Neural cell (in vitro differentiated cells): Measurements from ENCODE around the gene GLT8D2. TPM values are rescaled to one million over a fixed set of nuclear protein-coding genes. Genes with fewer than 3 reads are reported as not detected.

Source experiments
- H2AFZ ChIP-seq: fragments of 200-600, 300-800 bp; sonication (generic), shearing (Covaris generic); 2 replicates; pipeline ENCODE4 v1.6.0; 2014; ENCODE audit warnings: low read depth, mild to moderate bottlenecking, antibody characterized with exemption, low read length, moderate library complexity
- H3F3A ChIP-seq: fragments of 200-600 bp; shearing (Covaris generic); 2 replicates; pipeline ENCODE4 v1.6.1; 2016; ENCODE audit warnings: mild to moderate bottlenecking, moderate library complexity, mixed read lengths, antibody characterized with exemption, low read length; ENCODE audit not compliant: insufficient read depth, poor library complexity, severe bottlenecking
- H3K27ac ChIP-seq: fragments of 200-600, 300-800 bp; sonication (generic), shearing (Covaris generic); 2 replicates; pipeline ENCODE4 v1.5.1; 2014; ENCODE audit warnings: mild to moderate bottlenecking, low read length, moderate library complexity
- H3K27me3 ChIP-seq: fragments of 300-800, 200-600 bp; sonication (generic), shearing (Covaris generic); 2 replicates; pipeline ENCODE4 v1.6.0; 2014; ENCODE audit warnings: mild to moderate bottlenecking, low read depth, low read length, moderate library complexity; ENCODE audit not compliant: insufficient read depth
- H3K36me3 ChIP-seq: fragments of 300-800, 200-600 bp; sonication (generic), shearing (Covaris generic); 2 replicates; pipeline ENCODE4 v1.5.1; 2014; ENCODE audit warnings: mild to moderate bottlenecking, antibody characterized with exemption, low read length, moderate library complexity; ENCODE audit not compliant: insufficient read depth
- H3K4me2 ChIP-seq: fragments of 300-800, 200-600 bp; sonication (generic), shearing (Covaris generic); 2 replicates; pipeline ENCODE4 v1.6.0; 2014; ENCODE audit warnings: mild to moderate bottlenecking, low read length
- H3K4me3 ChIP-seq: fragments of 300-800, 200-600 bp; sonication (generic), shearing (Covaris generic); 2 replicates; pipeline ENCODE4 v1.5.1; 2014; ENCODE audit warnings: mild to moderate bottlenecking, low read length, moderate library complexity
- H3K79me2 ChIP-seq: fragments of 200-600 bp; shearing (Covaris generic); replicated peaks from 2 replicates; pipeline ENCODE4 v1.6.0; 2014; ENCODE audit warnings: mild to moderate bottlenecking, low read length, moderate library complexity; ENCODE audit not compliant: insufficient read depth
- H3K9ac ChIP-seq: fragments of 300-800, 200-600 bp; sonication (generic), shearing (Covaris generic); 2 replicates; pipeline ENCODE4 v1.6.1; 2016; ENCODE audit warnings: mild to moderate bottlenecking, low read length, mixed read lengths
- H3K9me2 ChIP-seq: fragments of 200-600 bp; shearing (Covaris generic); 2 replicates; pipeline ENCODE4 v1.6.1; 2016; ENCODE audit warnings: mild to moderate bottlenecking, low read length, mixed read lengths; ENCODE audit not compliant: insufficient read depth
- H3K9me3 ChIP-seq: fragments of 200-600, 300-800 bp; sonication (generic), shearing (Covaris generic); 2 replicates; pipeline ENCODE4 v1.6.1; 2016; ENCODE audit warnings: mild to moderate bottlenecking, mixed run types, low read length, moderate library complexity, mixed read lengths
- H4K20me1 ChIP-seq: fragments of 200-600 bp; shearing (Covaris generic); 2 replicates; pipeline ENCODE4 v1.6.1; 2016; ENCODE audit warnings: mild to moderate bottlenecking, mixed run types; ENCODE audit not compliant: insufficient read depth
- EP300 ChIP-seq: fragments of 450-650 bp; conservative IDR thresholded peaks from 2 replicates; pipeline ENCODE4 v1.6.1; 2014; ENCODE audit warnings: antibody characterized with exemption, mild to moderate bottlenecking, moderate library complexity; ENCODE audit not compliant: poor library complexity, severe bottlenecking
- EZH2 ChIP-seq: fragments of 200-600, 300-800 bp; shearing (Covaris generic), sonication (generic); IDR thresholded peaks from 2 replicates; pipeline ENCODE4 v1.6.1; 2014; ENCODE audit warnings: antibody characterized with exemption, low read length, borderline replicate concordance, mild to moderate bottlenecking; ENCODE audit not compliant: insufficient read depth, poor library complexity, severe bottlenecking
- MXI1 ChIP-seq: fragments of 450-650 bp; conservative IDR thresholded peaks from 2 replicates; pipeline ENCODE4 v1.6.1; 2014; ENCODE audit warnings: antibody characterized with exemption, mild to moderate bottlenecking; ENCODE audit not compliant: poor library complexity, severe bottlenecking
- POLR2AphosphoS5 ChIP-seq: IDR thresholded peaks from 2 replicates; pipeline ENCODE4 v1.6.1; 2012
- RAD21 ChIP-seq: fragments of 450-650 bp; conservative IDR thresholded peaks from 2 replicates; pipeline ENCODE4 v1.6.1; 2014; ENCODE audit warnings: antibody characterized with exemption, mild to moderate bottlenecking, moderate library complexity
- SMC3 ChIP-seq: fragments of 450-650 bp; conservative IDR thresholded peaks from 2 replicates; pipeline ENCODE4 v1.6.1; 2014; ENCODE audit warnings: antibody characterized with exemption, mild to moderate bottlenecking, moderate library complexity; ENCODE audit not compliant: poor library complexity
- TAF1 ChIP-seq: IDR thresholded peaks from 2 replicates; pipeline ENCODE4 v1.6.1; 2012; ENCODE audit warnings: low read depth
- polyA plus RNA-seq: library from polyadenylated mRNA; depleted of rRNA; stranded (reverse); fragments of >200 nt; gene quantifications from 2 replicates; pipeline ENCODE4 v1.2.3, GENCODE V29; 2014
- TF ChIP-seq, protein P1 (sequence below): IDR thresholded peaks from 2 replicates; pipeline ENCODE4 v1.6.1; 2012; ENCODE audit warnings: borderline replicate concordance
- TF ChIP-seq, protein P2 (sequence below): fragments of 450-650 bp; IDR thresholded peaks from 2 replicates; pipeline ENCODE4 v1.5.1; 2014; ENCODE audit warnings: antibody characterized with exemption, mild to moderate bottlenecking, moderate library complexity; ENCODE audit not compliant: poor library complexity, severe bottlenecking

Gene GLT8D2
- polyA plus RNA-seq, 1 donor from 2014 or later = 8.3 TPM

DNA sequence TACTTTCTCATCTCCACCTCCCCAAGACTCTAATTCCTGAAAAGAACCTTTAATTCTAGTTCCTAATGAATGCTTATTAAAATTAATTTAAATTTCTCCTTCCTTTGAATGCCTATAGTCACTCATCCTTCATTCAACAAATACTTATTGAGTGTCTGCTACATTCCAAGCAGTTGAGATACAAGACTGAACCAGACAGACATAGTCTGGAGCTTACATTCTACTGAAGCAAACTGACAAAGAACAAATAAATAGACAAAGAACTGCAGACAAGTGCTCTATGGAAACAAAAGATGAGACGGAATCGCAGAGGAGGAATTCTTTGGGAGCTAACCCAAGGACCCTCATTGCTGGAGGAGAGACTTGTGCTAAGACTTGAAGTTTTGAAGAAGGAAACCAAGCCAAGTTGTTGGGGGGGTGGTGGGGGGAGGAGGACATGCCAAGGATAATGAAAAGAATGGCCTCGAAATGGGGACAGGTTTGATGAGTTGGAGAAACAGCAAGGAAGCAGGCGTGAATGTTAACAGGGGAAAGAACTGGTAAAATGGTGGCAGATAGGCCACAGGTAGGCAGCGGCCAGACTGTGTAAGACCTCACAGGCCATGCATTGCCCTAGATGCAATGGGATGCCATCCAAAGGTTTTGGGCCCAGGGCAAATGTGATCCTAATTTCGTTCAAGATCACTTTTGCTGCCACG lies 94.0 kb downstream of the GLT8D2 start:
- peaks cover 21% of the 10 kb centered on the region for H3K79me2 ChIP-seq
- H3K9me2 ChIP-seq = no peaks in the 10 kb centered on the region
- peak overlapping the region; percentile 83 for H3K4me2 ChIP-seq
- peak overlapping the region; percentile 87 for H2AFZ ChIP-seq
- peak overlapping the region; percentile 88 for H3K9ac ChIP-seq
- H3K27ac ChIP-seq = peak overlapping the region; percentile 91
- peak overlapping the region; percentile 97 for H3K4me3 ChIP-seq
- no peaks in the 10 kb centered on the region for H3K36me3 ChIP-seq
- no peaks in the 10 kb centered on the region for H3K9me3 ChIP-seq
- H3K27me3 ChIP-seq = no peaks in the 10 kb centered on the region
- no peaks in the 10 kb centered on the region for H4K20me1 ChIP-seq
- TF ChIP-seq, protein P1, sequence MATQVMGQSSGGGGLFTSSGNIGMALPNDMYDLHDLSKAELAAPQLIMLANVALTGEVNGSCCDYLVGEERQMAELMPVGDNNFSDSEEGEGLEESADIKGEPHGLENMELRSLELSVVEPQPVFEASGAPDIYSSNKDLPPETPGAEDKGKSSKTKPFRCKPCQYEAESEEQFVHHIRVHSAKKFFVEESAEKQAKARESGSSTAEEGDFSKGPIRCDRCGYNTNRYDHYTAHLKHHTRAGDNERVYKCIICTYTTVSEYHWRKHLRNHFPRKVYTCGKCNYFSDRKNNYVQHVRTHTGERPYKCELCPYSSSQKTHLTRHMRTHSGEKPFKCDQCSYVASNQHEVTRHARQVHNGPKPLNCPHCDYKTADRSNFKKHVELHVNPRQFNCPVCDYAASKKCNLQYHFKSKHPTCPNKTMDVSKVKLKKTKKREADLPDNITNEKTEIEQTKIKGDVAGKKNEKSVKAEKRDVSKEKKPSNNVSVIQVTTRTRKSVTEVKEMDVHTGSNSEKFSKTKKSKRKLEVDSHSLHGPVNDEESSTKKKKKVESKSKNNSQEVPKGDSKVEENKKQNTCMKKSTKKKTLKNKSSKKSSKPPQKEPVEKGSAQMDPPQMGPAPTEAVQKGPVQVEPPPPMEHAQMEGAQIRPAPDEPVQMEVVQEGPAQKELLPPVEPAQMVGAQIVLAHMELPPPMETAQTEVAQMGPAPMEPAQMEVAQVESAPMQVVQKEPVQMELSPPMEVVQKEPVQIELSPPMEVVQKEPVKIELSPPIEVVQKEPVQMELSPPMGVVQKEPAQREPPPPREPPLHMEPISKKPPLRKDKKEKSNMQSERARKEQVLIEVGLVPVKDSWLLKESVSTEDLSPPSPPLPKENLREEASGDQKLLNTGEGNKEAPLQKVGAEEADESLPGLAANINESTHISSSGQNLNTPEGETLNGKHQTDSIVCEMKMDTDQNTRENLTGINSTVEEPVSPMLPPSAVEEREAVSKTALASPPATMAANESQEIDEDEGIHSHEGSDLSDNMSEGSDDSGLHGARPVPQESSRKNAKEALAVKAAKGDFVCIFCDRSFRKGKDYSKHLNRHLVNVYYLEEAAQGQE = no peak
- TF ChIP-seq SMC3 = no peak
- no peak for TF ChIP-seq EP300
- TF ChIP-seq RAD21 = no peak
- TF ChIP-seq POLR2AphosphoS5 = no peak
- no peak for TF ChIP-seq TAF1
- no peak for TF ChIP-seq MXI1
- TF ChIP-seq, protein P2, sequence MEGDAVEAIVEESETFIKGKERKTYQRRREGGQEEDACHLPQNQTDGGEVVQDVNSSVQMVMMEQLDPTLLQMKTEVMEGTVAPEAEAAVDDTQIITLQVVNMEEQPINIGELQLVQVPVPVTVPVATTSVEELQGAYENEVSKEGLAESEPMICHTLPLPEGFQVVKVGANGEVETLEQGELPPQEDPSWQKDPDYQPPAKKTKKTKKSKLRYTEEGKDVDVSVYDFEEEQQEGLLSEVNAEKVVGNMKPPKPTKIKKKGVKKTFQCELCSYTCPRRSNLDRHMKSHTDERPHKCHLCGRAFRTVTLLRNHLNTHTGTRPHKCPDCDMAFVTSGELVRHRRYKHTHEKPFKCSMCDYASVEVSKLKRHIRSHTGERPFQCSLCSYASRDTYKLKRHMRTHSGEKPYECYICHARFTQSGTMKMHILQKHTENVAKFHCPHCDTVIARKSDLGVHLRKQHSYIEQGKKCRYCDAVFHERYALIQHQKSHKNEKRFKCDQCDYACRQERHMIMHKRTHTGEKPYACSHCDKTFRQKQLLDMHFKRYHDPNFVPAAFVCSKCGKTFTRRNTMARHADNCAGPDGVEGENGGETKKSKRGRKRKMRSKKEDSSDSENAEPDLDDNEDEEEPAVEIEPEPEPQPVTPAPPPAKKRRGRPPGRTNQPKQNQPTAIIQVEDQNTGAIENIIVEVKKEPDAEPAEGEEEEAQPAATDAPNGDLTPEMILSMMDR = no peak
- no peak for TF ChIP-seq EZH2
- H3F3A ChIP-seq = peaks cover 3% of the 10 kb centered on the region

DNA sequence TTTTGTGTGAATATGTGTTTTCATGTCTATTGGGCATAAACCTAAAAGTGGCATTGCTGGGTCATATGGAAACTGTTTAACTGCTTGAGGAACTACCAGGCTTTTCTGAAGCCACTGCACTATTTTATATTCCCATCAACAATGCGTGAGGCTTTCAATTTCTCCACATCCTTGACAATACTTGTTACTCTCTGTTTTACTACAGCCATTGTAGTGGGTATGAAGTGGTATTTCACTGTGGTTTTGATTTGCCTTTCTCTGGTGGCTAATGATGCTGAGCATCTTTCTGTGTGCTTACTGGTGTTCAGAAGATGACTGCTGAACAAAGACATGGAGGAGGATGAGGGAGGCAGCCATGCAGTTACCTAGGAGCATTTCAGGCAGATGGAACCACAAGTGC lies 97.5 kb downstream of the GLT8D2 start:
- Histone ChIP-seq H3F3A (peaks cover 3% of the 10 kb centered on the region), H3K4me2 (no peak overlapping the region), H3K9me3 (no peaks in the 10 kb centered on the region), H3K9me2 (no peaks in the 10 kb centered on the region), H3K4me3 (no peak overlapping the region), H4K20me1 (no peaks in the 10 kb centered on the region), H3K27me3 (no peaks in the 10 kb centered on the region), H3K9ac (no peak overlapping the region), H3K27ac (no peak overlapping the region), H2AFZ (no peak overlapping the region), H3K79me2 (peaks cover 21% of the 10 kb centered on the region), H3K36me3 (peaks cover 2% of the 10 kb centered on the region)
- TF ChIP-seq MXI1 (no peak), SMC3 (no peak), RAD21 (no peak), EZH2 (no peak), TAF1 (no peak), POLR2AphosphoS5 (no peak), EP300 (no peak)
- TF ChIP-seq, protein P1 = no peak
- TF ChIP-seq, protein P2 = no peak
